NCI-H1092 (cell line): Measurements from ENCODE around the gene RFXANK.

Source experiments
- DNase-seq: peaks from one replicate; lab custom pipeline; 2025; lab: John Stamatoyannopoulos, UW

Gene RFXANK

GRCh38 chr19:19232261-19232721 lies 40.2 kb downstream of the RFXANK start:
- no peak for DNase-seq

GRCh38 chr19:19234220-19234816 lies 42.3 kb downstream of the RFXANK start:
- DNase-seq = no peak

GRCh38 chr19:19236173-19236572 lies 44.1 kb downstream of the RFXANK start:
- DNase-seq = no peak

GRCh38 chr19:19238126-19238894 lies 46.3 kb downstream of the RFXANK start:
- no peak for DNase-seq

DNA sequence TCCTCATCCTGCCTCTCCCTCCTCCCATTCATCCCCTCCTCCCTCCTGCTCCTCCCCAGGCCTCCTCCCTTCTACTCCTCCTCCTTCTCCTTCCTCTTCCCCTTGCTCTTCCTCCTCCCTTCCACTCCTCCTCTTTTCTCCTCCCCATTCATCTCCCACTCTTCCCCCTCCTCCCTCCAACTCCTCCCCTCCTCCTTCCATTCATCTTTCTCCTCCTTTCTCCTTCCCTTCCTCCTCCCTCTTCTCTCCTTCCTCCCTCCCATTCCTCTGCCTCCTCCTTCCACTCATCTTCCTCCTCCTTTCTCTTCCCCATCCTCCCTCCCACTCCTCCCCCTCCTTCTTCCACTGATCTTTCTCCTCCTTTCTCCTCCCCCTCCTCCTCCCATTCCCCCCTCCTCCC lies 47.6 kb downstream of the RFXANK start:
- DNase-seq = no peak

GRCh38 chr19:19240476-19240875 lies 48.4 kb downstream of the RFXANK start:
- no peak for DNase-seq

- DNase-seq = no peak
These were observed 58.2 kb downstream of the RFXANK start for GRCh38 chr19:19250196-19250801.
